ENCODE results near the gene LTB4R.

DNA sequence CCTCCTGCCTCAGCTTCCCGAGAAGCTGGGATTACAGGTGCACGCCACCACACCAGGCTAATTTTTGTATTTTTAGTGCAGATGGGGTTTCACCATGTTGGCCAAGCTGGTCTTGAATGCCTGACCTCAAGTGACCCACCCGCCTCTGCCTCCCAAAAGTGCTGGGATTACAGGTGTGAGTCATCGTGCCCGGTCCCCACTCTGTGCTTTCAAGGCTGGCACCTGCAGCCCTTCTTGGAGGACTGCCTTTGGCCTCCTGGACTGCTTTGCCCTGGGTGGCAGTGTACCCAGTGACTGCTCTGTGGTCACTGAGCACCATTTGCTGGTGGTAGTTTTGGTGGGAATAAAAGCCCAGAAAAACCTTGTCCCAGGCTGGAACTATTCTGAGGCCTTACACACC, 24.3 kb upstream of the LTB4R start:
- TF ChIP-seq, protein P1, sequence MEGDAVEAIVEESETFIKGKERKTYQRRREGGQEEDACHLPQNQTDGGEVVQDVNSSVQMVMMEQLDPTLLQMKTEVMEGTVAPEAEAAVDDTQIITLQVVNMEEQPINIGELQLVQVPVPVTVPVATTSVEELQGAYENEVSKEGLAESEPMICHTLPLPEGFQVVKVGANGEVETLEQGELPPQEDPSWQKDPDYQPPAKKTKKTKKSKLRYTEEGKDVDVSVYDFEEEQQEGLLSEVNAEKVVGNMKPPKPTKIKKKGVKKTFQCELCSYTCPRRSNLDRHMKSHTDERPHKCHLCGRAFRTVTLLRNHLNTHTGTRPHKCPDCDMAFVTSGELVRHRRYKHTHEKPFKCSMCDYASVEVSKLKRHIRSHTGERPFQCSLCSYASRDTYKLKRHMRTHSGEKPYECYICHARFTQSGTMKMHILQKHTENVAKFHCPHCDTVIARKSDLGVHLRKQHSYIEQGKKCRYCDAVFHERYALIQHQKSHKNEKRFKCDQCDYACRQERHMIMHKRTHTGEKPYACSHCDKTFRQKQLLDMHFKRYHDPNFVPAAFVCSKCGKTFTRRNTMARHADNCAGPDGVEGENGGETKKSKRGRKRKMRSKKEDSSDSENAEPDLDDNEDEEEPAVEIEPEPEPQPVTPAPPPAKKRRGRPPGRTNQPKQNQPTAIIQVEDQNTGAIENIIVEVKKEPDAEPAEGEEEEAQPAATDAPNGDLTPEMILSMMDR (conservative IDR thresholded peaks at IDR 0.05) = no peak
- no peak for TF ChIP-seq ZFX (IDR thresholded peaks at IDR 0.05)

Measured in C4-2B (cell line).